Peyer's patch (tissue), 4 donors: ENCODE data around the gene ZG16. TPM values are rescaled to one million over a fixed set of nuclear protein-coding genes. Genes with fewer than 3 reads are reported as not detected.

ENCODE experiments used
- DNase-seq, 3 donors: peaks; one replicate each; pipeline ENCODE4 v3.0.0-alpha.2; 2017 to 2019
- H3K27ac ChIP-seq, 4 donors: fragments of 200-600 bp; sonication (generic); one replicate each; pipeline ENCODE4 v1.5.1; 2016 to 2019
- H3K27me3 ChIP-seq, 2 donors: fragments of 200-600 bp; sonication (generic); one replicate each; pipeline ENCODE4 v1.5.1; 2019
- H3K36me3 ChIP-seq, 3 donors: fragments of 200-600 bp; sonication (generic); one replicate each; pipeline ENCODE4 v1.5.1; 2016 to 2019
- H3K4me1 ChIP-seq, 4 donors: fragments of 200-600 bp; sonication (generic); one replicate each; pipeline ENCODE4 v1.5.1; 2016 to 2019
- H3K4me3 ChIP-seq, 4 donors: fragments of 200-600 bp; sonication (generic); 1 replicate in 3 of 4; 2 replicates in 1 of 4; pipeline ENCODE4 v1.5.1; 2016 to 2019; ENCODE audit warnings: mild to moderate bottlenecking in 1 of 4
- H3K9me3 ChIP-seq, 4 donors: fragments of 200-600 bp; sonication (generic); one replicate each; pipeline ENCODE4 v1.5.1; 2016 to 2019; ENCODE audit warnings: mild to moderate bottlenecking in 1 of 4
- POLR2A ChIP-seq, 2 donors: fragments of 450-650 bp; IDR thresholded peaks; one replicate each; pipeline ENCODE4 v1.5.1; 2017; ENCODE audit warnings: antibody characterized with exemption in 2 of 2, mild to moderate bottlenecking in 2 of 2, moderate library complexity in 2 of 2
- total RNA-seq, 4 donors: library from RNA; depleted of rRNA; stranded (reverse); fragments of >200 nt; gene quantifications; one replicate each; pipeline ENCODE4 v1.1.0, GENCODE V29; 2016
- TF ChIP-seq, protein P1 (sequence below), 6 experiments: fragments of 450-650 bp in 4 of 6; fragments of 200-600 bp in 2 of 6; sonication (generic) in 1 of 6; IDR thresholded peaks; one replicate each; pipeline ENCODE4 v1.5.1; 2017 to 2019; ENCODE audit warnings: antibody characterized with exemption in 6 of 6, mild to moderate bottlenecking in 3 of 6, moderate library complexity in 1 of 6

ZG16 gene
- total RNA-seq, 4 donors from 2014 or later, result 9.9 to 585 (median 158) TPM

DNA sequence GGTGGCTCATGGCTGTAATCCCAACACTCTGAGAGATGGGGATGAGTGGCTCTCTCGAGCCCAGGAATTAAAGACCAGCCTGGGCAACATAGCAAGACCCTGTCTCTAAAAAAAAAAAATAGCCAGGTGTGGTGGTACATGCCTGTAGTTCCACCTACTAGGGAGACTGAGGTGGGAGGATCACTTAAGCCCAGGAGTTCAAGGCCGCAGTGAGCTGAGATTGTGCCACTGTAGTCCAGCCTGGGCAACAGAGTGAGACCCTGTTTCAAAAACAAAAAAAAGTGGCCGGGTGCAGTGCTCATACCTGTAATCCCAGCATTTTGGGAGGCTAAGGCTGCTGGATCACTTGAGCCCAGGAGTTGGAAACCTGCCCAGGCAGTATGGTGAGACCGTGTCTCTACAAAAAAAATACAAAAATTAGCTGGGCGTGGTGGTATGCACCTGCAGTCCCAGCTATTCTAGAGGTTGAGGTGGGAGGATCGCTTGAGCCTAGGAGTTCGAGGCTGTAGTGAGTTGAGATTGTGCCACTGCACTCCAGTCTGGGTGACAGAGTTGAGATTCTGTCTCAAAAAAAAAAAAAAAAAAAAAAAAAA, 35.3 kb upstream of the ZG16 start:
- no peaks in the 10 kb centered on the region for H3K36me3 ChIP-seq
- no peak overlapping the region for H3K4me3 ChIP-seq
- no peak for DNase-seq
- peaks cover 0 to 41% (median 31%) of the 10 kb centered on the region in 4 donors for H3K4me1 ChIP-seq
- TF ChIP-seq, protein P1, sequence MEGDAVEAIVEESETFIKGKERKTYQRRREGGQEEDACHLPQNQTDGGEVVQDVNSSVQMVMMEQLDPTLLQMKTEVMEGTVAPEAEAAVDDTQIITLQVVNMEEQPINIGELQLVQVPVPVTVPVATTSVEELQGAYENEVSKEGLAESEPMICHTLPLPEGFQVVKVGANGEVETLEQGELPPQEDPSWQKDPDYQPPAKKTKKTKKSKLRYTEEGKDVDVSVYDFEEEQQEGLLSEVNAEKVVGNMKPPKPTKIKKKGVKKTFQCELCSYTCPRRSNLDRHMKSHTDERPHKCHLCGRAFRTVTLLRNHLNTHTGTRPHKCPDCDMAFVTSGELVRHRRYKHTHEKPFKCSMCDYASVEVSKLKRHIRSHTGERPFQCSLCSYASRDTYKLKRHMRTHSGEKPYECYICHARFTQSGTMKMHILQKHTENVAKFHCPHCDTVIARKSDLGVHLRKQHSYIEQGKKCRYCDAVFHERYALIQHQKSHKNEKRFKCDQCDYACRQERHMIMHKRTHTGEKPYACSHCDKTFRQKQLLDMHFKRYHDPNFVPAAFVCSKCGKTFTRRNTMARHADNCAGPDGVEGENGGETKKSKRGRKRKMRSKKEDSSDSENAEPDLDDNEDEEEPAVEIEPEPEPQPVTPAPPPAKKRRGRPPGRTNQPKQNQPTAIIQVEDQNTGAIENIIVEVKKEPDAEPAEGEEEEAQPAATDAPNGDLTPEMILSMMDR (IDR thresholded peaks at IDR 0.05), result no peak
- no peak for TF ChIP-seq POLR2A (IDR thresholded peaks at IDR 0.05)
- no peaks in the 10 kb centered on the region for H3K9me3 ChIP-seq
- H3K27ac ChIP-seq, result no peak overlapping the region
- H3K27me3 ChIP-seq, result no peaks in the 10 kb centered on the region

DNA sequence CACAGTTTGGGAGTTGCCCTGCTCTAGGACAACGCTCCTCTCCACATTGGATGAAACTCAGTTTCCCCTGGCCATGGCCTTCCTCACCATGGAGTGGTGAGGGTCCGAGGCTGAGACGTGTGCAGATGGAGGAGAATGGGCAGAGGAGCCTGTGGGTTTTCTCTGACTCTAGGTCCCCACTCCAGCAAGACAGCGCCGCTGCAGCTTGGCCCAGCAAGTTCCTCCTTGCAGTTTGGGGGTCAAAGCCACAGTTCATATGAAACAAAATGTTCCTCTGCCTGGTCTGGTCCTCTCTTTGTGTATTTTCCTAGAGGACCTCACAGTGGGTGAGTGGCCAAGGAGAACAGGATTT, 34.6 kb upstream of the ZG16 start:
- Histone ChIP-seq H3K4me1 (peaks cover 0 to 41% (median 25%) of the 10 kb centered on the region in 4 donors), H3K4me3 (peak overlapping the region in 1 of 4 donors; percentile 66)
- DNase-seq, result no peak

DNA sequence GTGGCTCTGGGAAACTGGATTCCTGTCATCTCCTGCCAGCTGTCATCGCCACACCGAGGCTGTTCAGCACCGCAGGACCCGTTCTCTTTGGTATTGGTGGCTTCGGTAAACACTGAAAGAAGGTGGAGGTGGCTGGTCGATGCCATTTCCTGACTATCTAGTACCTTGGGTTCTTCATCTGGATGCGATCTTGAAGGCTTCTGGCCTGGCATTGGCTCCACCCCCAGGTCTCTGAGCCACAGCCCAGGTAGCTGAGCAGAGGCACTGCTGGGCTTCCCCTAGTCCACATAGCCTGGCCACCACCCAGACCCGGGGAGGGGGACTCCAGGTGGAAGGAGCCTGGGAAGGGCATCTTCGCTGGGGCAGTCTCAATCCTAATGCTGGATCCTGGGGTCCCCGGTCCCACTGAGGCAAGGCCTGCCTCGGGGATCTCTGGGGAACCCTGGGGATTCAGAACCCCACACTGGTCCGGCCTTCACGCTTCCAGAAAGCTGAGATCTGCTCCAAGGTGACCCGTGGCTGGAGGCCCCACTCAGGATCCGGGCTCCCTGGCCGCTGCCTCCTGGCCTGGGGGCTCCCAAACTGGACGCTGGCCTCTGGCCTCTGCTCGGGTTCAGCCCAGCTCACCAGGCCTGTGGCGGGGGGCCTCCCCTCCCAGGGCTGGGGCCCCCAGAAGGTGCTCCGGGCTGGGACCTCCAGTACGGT, 34.1 kb upstream of the ZG16 start:
- peak in 1 of 3 donors; percentile 31 for DNase-seq
- Histone ChIP-seq H3K27me3 (no peaks in the 10 kb centered on the region), H3K4me1 (peaks cover 0 to 37% (median 21%) of the 10 kb centered on the region in 4 donors), H3K9me3 (no peaks in the 10 kb centered on the region), H3K36me3 (no peaks in the 10 kb centered on the region), H3K4me3 (peak overlapping the region in 2 of 4 donors; percentile 55 to 66), H3K27ac (peak overlapping the region; percentile 2 to 92 (median 44))
- TF ChIP-seq, protein P1 (IDR thresholded peaks at IDR 0.05), result no peak

More for the DNA sequence above, 34.6 kb upstream of the ZG16 start:
- TF ChIP-seq POLR2A (IDR thresholded peaks at IDR 0.05), result no peak
- TF ChIP-seq, protein P1 (IDR thresholded peaks at IDR 0.05), result no peak
- H3K36me3 ChIP-seq, result no peaks in the 10 kb centered on the region
- H3K27ac ChIP-seq, result peak overlapping the region in 1 of 4 donors; percentile 92
- H3K27me3 ChIP-seq, result no peaks in the 10 kb centered on the region
- H3K9me3 ChIP-seq, result no peaks in the 10 kb centered on the region

DNA sequence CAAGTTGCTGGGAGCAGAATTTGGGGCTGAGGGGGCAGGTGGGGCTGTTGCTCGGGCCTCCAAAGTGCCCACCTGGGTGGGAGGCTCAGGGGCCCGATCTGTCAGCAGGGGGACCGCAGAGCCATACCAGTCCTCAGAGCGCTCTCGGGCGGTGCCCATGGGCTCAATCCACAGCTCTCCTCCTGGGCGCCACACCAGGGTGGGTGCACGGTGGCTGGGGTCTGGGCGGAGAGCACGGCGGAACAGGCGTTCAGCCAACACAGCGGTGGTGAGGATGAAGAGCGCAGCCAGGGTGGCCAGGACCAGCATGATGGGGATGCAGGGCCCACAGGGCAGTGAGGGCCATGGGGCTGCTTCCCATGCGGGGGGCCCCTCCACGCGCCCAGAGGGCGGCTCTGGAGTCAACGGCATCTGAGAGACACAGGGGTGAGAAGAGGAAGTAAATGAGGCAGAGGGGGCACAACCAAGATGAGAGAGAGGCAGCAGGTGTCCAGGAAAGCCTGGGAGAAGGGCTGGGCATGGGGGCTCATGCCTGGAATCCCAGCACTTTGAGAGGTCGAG, 33.4 kb upstream of the ZG16 start:
- H3K4me3 ChIP-seq, result peak overlapping the region; percentile 47 to 66 (median 54)
- no peaks in the 10 kb centered on the region for H3K27me3 ChIP-seq
- H3K27ac ChIP-seq, result peak overlapping the region; percentile 8 to 92 (median 79)
- peak in 1 of 3 donors; percentile 40 for DNase-seq
- H3K4me1 ChIP-seq, result peaks cover 0 to 32% (median 17%) of the 10 kb centered on the region in 4 donors
- H3K36me3 ChIP-seq, result no peaks in the 10 kb centered on the region
- H3K9me3 ChIP-seq, result no peaks in the 10 kb centered on the region
- no peak for TF ChIP-seq POLR2A (IDR thresholded peaks at IDR 0.05)
- TF ChIP-seq, protein P1 (IDR thresholded peaks at IDR 0.05), result no peak

DNA sequence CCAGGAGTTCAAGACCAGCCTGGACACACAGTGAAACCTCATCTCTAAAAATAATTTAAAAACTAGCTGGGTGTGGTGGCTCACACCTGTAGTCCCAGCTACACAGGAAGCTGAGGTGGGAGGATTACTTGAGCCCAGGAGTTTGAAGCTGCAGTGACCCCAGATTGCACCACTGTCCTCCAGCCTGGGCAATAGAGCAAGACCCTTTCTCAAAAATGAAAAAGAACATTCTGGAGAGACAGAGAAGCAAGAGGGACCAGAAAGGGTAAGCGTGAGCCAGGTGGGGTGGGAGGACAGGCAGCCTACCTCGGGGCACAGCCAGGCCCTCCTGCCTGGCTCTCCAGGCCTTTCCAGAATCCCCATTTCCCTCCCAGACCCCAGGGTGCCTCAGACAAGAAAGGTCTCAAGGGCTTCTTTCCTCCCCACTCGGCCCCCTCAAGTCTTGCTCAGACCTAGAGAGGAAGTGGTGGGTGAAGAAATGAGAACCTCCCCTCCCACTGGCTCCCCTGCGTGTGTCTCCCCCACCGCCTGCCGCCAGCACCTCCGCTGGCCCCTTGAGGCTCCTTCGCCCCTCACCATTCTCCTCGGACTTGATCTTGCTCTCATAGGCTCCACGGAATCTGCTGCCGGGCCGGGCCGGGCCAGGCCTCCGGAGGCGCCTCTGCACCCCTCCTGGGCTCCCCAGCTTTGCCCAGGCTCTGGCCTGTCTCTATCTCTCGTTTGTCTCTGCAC, 32.8 kb upstream of the ZG16 start:
- peak overlapping the region; percentile 78 to 92 (median 80) for H3K27ac ChIP-seq
- peak in 2 of 3 donors; percentile 63 to 67 for DNase-seq
- H3K27me3 ChIP-seq, result no peaks in the 10 kb centered on the region
- peaks cover 0 to 26% (median 17%) of the 10 kb centered on the region in 4 donors for H3K4me1 ChIP-seq
- H3K4me3 ChIP-seq, result peak overlapping the region; percentile 47 to 66 (median 54)
- no peaks in the 10 kb centered on the region for H3K9me3 ChIP-seq
- H3K36me3 ChIP-seq, result no peaks in the 10 kb centered on the region
- TF ChIP-seq, protein P1 (IDR thresholded peaks at IDR 0.05), result no peak
- no peak for TF ChIP-seq POLR2A (IDR thresholded peaks at IDR 0.05)
